ENCODE measurements around the gene SLC8A1.

SLC8A1 gene

GRCh38 chr2:40430776-40431599 is 20.9 kb downstream of the SLC8A1 start:
- DNase-seq, result no peak
- intact Hi-C loops (cut with DNase I), result no loop called here

GRCh38 chr2:40428439-40428838 is 23.5 kb downstream of the SLC8A1 start:
- intact Hi-C loops (cut with DNase I), result no loop called here
- no peak for DNase-seq

- peak in 1 of 10 donors; percentile 28 for DNase-seq
- intact Hi-C loops (cut with DNase I), result no loop called here
Observed at GRCh38 chr2:40421631-40422297, 30.1 kb downstream of the SLC8A1 start.

- intact Hi-C loops (cut with DNase I), result no loop called here
- DNase-seq, result no peak
Observed at GRCh38 chr2:40420478-40420877, 31.4 kb downstream of the SLC8A1 start.

GRCh38 chr2:40419364-40419762 is 32.5 kb downstream of the SLC8A1 start:
- intact Hi-C loops (cut with DNase I), result no loop called here
- DNase-seq, result no peak

GRCh38 chr2:40418614-40419363 is 33.1 kb downstream of the SLC8A1 start:
- intact Hi-C loops (cut with DNase I), result no loop called here
- DNase-seq, result no peak

GRCh38 chr2:40416486-40416885 is 35.4 kb downstream of the SLC8A1 start:
- intact Hi-C loops (cut with DNase I), result no loop called here
- DNase-seq, result no peak

- intact Hi-C loops (cut with DNase I), result no loop called here
Observed at GRCh38 chr2:40415391-40415790, 36.5 kb downstream of the SLC8A1 start.

GRCh38 chr2:40412456-40412855 is 39.4 kb downstream of the SLC8A1 start:
- intact Hi-C loops (cut with DNase I), result no loop called here
- no peak for DNase-seq

More at GRCh38 chr2:40415391-40415790, 36.5 kb downstream of the SLC8A1 start:
- DNase-seq, result no peak

GRCh38 chr2:40410695-40411094 is 41.2 kb downstream of the SLC8A1 start:
- intact Hi-C loops (cut with DNase I), result no loop called here
- no peak for DNase-seq

GRCh38 chr2:40409734-40410133 is 42.2 kb downstream of the SLC8A1 start:
- DNase-seq, result no peak
- intact Hi-C loops (cut with DNase I), result no loop called here

GRCh38 chr2:40406485-40407289 is 45.2 kb downstream of the SLC8A1 start:
- intact Hi-C loops (cut with DNase I), result no loop called here
- DNase-seq, result no peak

- no peak for DNase-seq
- intact Hi-C loops (cut with DNase I), result no loop called here
Observed at GRCh38 chr2:40405465-40405864, 46.4 kb downstream of the SLC8A1 start.

GRCh38 chr2:40404517-40404916 is 47.4 kb downstream of the SLC8A1 start:
- intact Hi-C loops (cut with DNase I), result no loop called here
- DNase-seq, result no peak

GRCh38 chr2:40403233-40403836 is 48.6 kb downstream of the SLC8A1 start:
- intact Hi-C loops (cut with DNase I), result no loop called here
- no peak for DNase-seq

GRCh38 chr2:40401896-40402295 is 50.0 kb downstream of the SLC8A1 start:
- DNase-seq, result no peak
- intact Hi-C loops (cut with DNase I), result no loop called here

- no peak for DNase-seq
Observed at GRCh38 chr2:40400336-40400953, 51.4 kb downstream of the SLC8A1 start.

GRCh38 chr2:40397765-40398164 is 54.1 kb downstream of the SLC8A1 start:
- DNase-seq, result no peak
- intact Hi-C loops (cut with DNase I), result no loop called here

More at GRCh38 chr2:40400336-40400953, 51.4 kb downstream of the SLC8A1 start:
- intact Hi-C loops (cut with DNase I), result no loop called here

GRCh38 chr2:40396124-40396523 is 55.8 kb downstream of the SLC8A1 start:
- intact Hi-C loops (cut with DNase I), result no loop called here
- DNase-seq, result no peak
